Ovary (tissue), 9 donors: ENCODE measurements around the gene DSCAML1. TPM values are rescaled to one million over a fixed set of nuclear protein-coding genes. Genes with fewer than 3 reads are reported as not detected.

Source experiments
- DNase-seq, 5 donors: peaks; one replicate each; pipeline ENCODE4 v3.0.0-alpha.2; 2019 to 2020
- H3K27ac ChIP-seq, 2 donors: fragments of 200-600 bp; one replicate each; pipeline versions ENCODE4 v1.5.1 to v1.8.0; 2019 to 2022
- H3K27me3 ChIP-seq: fragments of 200-600 bp; one replicate; pipeline ENCODE4 v1.8.0; 2022
- H3K36me3 ChIP-seq: fragments of 200-600 bp; sonication (generic); one replicate; pipeline ENCODE4 v1.5.1; 2019
- H3K4me1 ChIP-seq: one replicate; pipeline ENCODE4 v1.8.1; 2013; ENCODE audit warnings: mild to moderate bottlenecking, moderate library complexity; ENCODE audit not compliant: insufficient read depth
- H3K4me3 ChIP-seq: fragments of 200-600 bp; sonication (generic); one replicate; pipeline ENCODE4 v1.5.1; 2017
- H3K9me3 ChIP-seq, 2 donors: fragments of 200-600 bp in 1 of 2; sonication (generic) in 1 of 2; one replicate each; pipeline versions ENCODE4 v1.5.1 to v1.8.1; 2013 to 2019; ENCODE audit warnings: mild to moderate bottlenecking in 1 of 2, moderate library complexity in 1 of 2
- EP300 ChIP-seq: sonication (generic); formaldehyde crosslinking; IDR thresholded peaks from one replicate; pipeline ENCODE4 v1.6.1; 2017; ENCODE audit warnings: antibody characterized with exemption
- POLR2A ChIP-seq: fragments of 450-650 bp; IDR thresholded peaks from one replicate; pipeline ENCODE4 v1.6.1; 2017; ENCODE audit warnings: antibody characterized with exemption, mild to moderate bottlenecking, moderate library complexity
- WGBS, 3 donors: extraction: QIAGEN DNeasy Blood & Tissue Kit in 1 of 3; methylation state at CpG; one replicate each; pipeline versions ENCODE4 v1.1.5 to v1.1.7; 2013 to 2017; 5-methylcytosine and 5-hydroxymethylcytosine counted together
- intact Hi-C, 4 donors: fragments of 100-400 bp; cut with DNase I; formaldehyde crosslinking; loops; one replicate each; pipeline versions ENCODE4 v1.11.0 to v1.15.1; 2022 to 2023
- polyA plus RNA-seq, 2 donors: library from polyadenylated mRNA; stranded (reverse); fragments of 200-250 nt in 1 of 2; fragments of 350-450 nt in 1 of 2; fragmentation: Illumina TruSeq in 1 of 2; extraction: RNeasy Lipid Tissue Mini Kit (QIAGEN cat#74804) in 1 of 2; gene quantifications; one replicate each; pipeline ENCODE4 v1.2.3, GENCODE V29; 2013 to 2014
- total RNA-seq, 7 donors: library from RNA; depleted of rRNA in 2 of 7; stranded (reverse); fragments of >200 nt in 2 of 7; fragmentation: NEBNext Ultra II Directional in 3 of 7; extraction: Animal tissue kit (Norgen Biotek cat#: 25700) in 3 of 7; gene quantifications; one replicate each; pipeline versions ENCODE4 v1.1.0 to v1.2.4, GENCODE V29; 2016 to 2023
- TF ChIP-seq, protein P1 (sequence below), 3 donors: fragments of 450-650 bp in 2 of 3; fragments of 200-600 bp in 1 of 3; IDR thresholded peaks; one replicate each; pipeline versions ENCODE4 v1.5.1 to v1.8.0; 2016 to 2022; ENCODE audit warnings: antibody characterized with exemption in 3 of 3, mild to moderate bottlenecking in 1 of 3
- donor health status: DM: no; HTN: no; CAD: no; lungs with moderate emphysema.
- donor health status: DM: no; HTN: no; CAD: no.
- donor health status: Bipolar disorder and iron deficiency.
- donor health status: DM: yes; HTN: yes; CAD: no.
- donor health status: DM: no; HTN: no; CAD: no.
- donor health status: DM: yes; HTN: yes; CAD: no.

DSCAML1 gene
- total and polyA plus RNA-seq, 9 donors, result 0.77 to 16.5 (median 10.6) TPM

DNA sequence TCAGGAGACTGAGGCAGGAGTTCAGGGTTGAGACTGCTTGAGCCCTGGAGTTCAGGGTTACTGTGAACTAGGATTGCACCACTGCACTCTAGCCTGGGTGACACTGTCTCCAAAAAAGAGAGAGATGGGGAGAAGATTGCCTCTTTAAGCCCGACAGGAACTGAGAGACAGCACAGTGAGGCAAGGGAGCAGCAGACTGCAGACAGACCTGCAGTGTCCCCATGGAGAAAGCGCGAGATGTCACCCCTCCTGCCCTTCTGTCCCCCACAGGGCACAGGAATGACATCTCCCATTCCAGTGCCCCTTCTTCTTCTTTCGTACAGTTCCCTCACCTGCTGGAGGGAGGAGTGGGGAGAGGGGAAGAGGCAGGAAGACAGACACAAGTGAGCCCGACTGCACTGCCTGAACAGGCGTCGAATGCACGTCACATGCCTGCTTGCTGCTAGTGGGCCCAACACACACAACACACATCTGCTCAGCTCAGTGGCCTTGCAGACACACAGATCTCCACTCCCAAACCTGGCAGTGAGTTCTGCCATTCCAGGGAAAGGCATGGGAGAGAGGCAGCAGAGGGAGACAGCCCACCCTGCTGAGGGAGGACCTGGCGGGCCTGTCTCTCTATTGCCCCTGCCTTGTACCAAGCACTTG lies 167.0 kb downstream of the DSCAML1 start:
- DNase-seq, result no peak
- Histone ChIP-seq H3K36me3 (no peaks in the 10 kb centered on the region), H3K4me3 (no peak overlapping the region), H3K27me3 (no peaks in the 10 kb centered on the region), H3K27ac (no peak overlapping the region), H3K4me1 (no peaks in the 10 kb centered on the region), H3K9me3 (no peaks in the 10 kb centered on the region)
- intact Hi-C loops, result no loop called here
- TF ChIP-seq POLR2A (no peak), EP300 (no peak)
- TF ChIP-seq, protein P1, sequence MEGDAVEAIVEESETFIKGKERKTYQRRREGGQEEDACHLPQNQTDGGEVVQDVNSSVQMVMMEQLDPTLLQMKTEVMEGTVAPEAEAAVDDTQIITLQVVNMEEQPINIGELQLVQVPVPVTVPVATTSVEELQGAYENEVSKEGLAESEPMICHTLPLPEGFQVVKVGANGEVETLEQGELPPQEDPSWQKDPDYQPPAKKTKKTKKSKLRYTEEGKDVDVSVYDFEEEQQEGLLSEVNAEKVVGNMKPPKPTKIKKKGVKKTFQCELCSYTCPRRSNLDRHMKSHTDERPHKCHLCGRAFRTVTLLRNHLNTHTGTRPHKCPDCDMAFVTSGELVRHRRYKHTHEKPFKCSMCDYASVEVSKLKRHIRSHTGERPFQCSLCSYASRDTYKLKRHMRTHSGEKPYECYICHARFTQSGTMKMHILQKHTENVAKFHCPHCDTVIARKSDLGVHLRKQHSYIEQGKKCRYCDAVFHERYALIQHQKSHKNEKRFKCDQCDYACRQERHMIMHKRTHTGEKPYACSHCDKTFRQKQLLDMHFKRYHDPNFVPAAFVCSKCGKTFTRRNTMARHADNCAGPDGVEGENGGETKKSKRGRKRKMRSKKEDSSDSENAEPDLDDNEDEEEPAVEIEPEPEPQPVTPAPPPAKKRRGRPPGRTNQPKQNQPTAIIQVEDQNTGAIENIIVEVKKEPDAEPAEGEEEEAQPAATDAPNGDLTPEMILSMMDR (IDR thresholded peaks at IDR 0.05), result no peak
- 90 to 95% (median 94%) methylated on average over 9 of the region's 9 CpGs for WGBS, 3 donors

GRCh38 chr11:117629146-117629545 lies 167.9 kb downstream of the DSCAML1 start:
- TF ChIP-seq POLR2A, result no peak
- TF ChIP-seq, protein P1 (IDR thresholded peaks at IDR 0.05), result no peak
- TF ChIP-seq EP300, result no peak
- H3K36me3 ChIP-seq, result no peaks in the 10 kb centered on the region
- no peaks in the 10 kb centered on the region for H3K27me3 ChIP-seq
- H3K4me1 ChIP-seq, result no peaks in the 10 kb centered on the region
- WGBS, 3 donors, result 96 to 99% (median 98%) methylated on average over 6 of the region's 6 CpGs
- no peak overlapping the region for H3K4me3 ChIP-seq
- no peaks in the 10 kb centered on the region for H3K9me3 ChIP-seq
- no peak overlapping the region for H3K27ac ChIP-seq
- DNase-seq, result no peak
- intact Hi-C loops, result no loop called here

DNA sequence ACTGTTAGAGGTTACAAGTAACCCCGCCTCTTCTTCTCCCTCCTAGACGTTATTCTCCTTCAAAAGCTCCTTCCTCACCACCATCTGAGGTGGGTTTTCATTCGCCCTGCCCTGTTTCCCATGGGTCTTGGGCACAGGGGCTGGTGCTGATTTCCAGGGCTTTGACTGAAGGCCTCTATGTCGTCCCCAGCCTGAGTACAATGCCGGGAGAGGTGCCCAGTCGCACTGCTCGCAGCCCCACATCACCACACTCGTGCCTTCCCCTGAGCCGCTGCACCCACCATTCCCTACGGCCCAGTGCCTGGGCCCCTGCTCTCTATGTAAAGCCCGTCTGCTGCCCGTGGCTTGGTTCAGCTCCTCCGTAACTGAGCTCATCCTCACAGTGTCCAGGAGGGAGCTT lies 169.8 kb downstream of the DSCAML1 start:
- Histone ChIP-seq H3K27ac (no peak overlapping the region), H3K36me3 (no peaks in the 10 kb centered on the region), H3K4me1 (no peaks in the 10 kb centered on the region), H3K27me3 (no peaks in the 10 kb centered on the region), H3K9me3 (no peaks in the 10 kb centered on the region), H3K4me3 (no peak overlapping the region)
- TF ChIP-seq, protein P1 (IDR thresholded peaks at IDR 0.05), result no peak
- no peak for TF ChIP-seq POLR2A
- no peak for TF ChIP-seq EP300
- WGBS, 3 donors, result 86 to 90% (median 87%) methylated on average over 13 of the region's 13 CpGs
- no peak for DNase-seq
- intact Hi-C loops, result no loop called here

GRCh38 chr11:117626576-117626975 lies 170.4 kb downstream of the DSCAML1 start:
- 91 to 93% (median 92%) methylated on average over 9 of the region's 9 CpGs for WGBS, 3 donors

DNA sequence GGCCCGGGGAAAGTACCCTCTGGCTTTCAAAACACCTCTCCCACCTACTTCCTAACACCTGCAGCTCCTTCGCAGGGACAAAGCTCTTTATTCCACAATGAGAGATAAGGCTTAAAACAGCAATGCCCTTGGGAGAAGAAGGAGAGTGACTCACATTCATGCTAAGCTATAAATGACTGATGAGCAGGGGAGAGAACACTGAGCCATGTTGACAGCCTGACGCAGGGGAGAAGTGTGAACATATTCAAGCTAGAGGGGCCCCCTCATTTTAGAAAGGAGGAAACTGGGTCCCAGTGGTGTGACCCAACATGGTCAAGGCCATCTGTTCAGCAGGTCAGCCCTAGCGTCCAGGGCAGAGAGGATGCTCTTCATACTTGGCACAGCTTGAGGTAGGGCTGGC lies 171.8 kb downstream of the DSCAML1 start:
- intact Hi-C loops, result no loop called here
- H3K27ac ChIP-seq, result no peak overlapping the region
- no peak overlapping the region for H3K4me3 ChIP-seq
- H3K4me1 ChIP-seq, result no peaks in the 10 kb centered on the region
- no peaks in the 10 kb centered on the region for H3K36me3 ChIP-seq
- TF ChIP-seq EP300 (no peak), POLR2A (no peak)
- TF ChIP-seq, protein P1 (IDR thresholded peaks at IDR 0.05), result no peak
- 40 to 57% (median 49%) methylated on average over 4 of the region's 4 CpGs for WGBS, 3 donors
- no peak for DNase-seq
- H3K27me3 ChIP-seq, result no peaks in the 10 kb centered on the region
- no peaks in the 10 kb centered on the region for H3K9me3 ChIP-seq

More at GRCh38 chr11:117626576-117626975, 170.4 kb downstream of the DSCAML1 start:
- Histone ChIP-seq H3K27me3 (no peaks in the 10 kb centered on the region), H3K36me3 (no peaks in the 10 kb centered on the region), H3K27ac (no peak overlapping the region), H3K9me3 (no peaks in the 10 kb centered on the region), H3K4me1 (no peaks in the 10 kb centered on the region), H3K4me3 (no peak overlapping the region)
- TF ChIP-seq POLR2A, result no peak
- intact Hi-C loops, result no loop called here
- DNase-seq, result no peak
